NCI-H187 (cell line): ENCODE data around the gene ZNF385A.
"Not testable (repeated sequence)": the region's sequence is repeated elsewhere in the genome, so short reads cannot be mapped to it uniquely, and the experiment has no call there.

Experiments used
- DNase-seq, 2 experiments: peaks; one replicate each; lab custom pipeline; 2025; lab: John Stamatoyannopoulos, UW

ZNF385A gene

GRCh38 chr12:54355104-54355815 is 29.3 kb downstream of the ZNF385A start:
- DNase-seq, result no peak

- DNase-seq, result not testable (repeated sequence)
Observed at GRCh38 chr12:54354271-54354670, 30.3 kb downstream of the ZNF385A start.

GRCh38 chr12:54352891-54353874 is 31.4 kb downstream of the ZNF385A start:
- peak; percentile 70 to 78 for DNase-seq

GRCh38 chr12:54352022-54352531 is 32.5 kb downstream of the ZNF385A start:
- DNase-seq, result peak; percentile 59 to 90

GRCh38 chr12:54351341-54351740 is 33.2 kb downstream of the ZNF385A start:
- DNase-seq, result no peak

- no peak for DNase-seq
Observed at GRCh38 chr12:54350743-54351142, 33.8 kb downstream of the ZNF385A start.

GRCh38 chr12:54349679-54350078 is 34.9 kb downstream of the ZNF385A start:
- no peak for DNase-seq

- DNase-seq, result no peak
Observed at GRCh38 chr12:54349036-54349435, 35.5 kb downstream of the ZNF385A start.

GRCh38 chr12:54341378-54342300 is 42.9 kb downstream of the ZNF385A start:
- DNase-seq, result no peak

GRCh38 chr12:54340846-54341245 is 43.7 kb downstream of the ZNF385A start:
- no peak for DNase-seq

GRCh38 chr12:54338698-54339296 is 45.7 kb downstream of the ZNF385A start:
- no peak for DNase-seq

GRCh38 chr12:54337854-54338650 is 46.5 kb downstream of the ZNF385A start:
- DNase-seq, result no peak

- DNase-seq, result peak; percentile 48 to 49
Observed at GRCh38 chr12:54337280-54337842, 47.2 kb downstream of the ZNF385A start.

- no peak for DNase-seq
Observed at GRCh38 chr12:54333420-54334034, 51.0 kb downstream of the ZNF385A start.

GRCh38 chr12:54331461-54331860 is 53.1 kb downstream of the ZNF385A start:
- DNase-seq, result no peak

GRCh38 chr12:54330442-54330841 is 54.1 kb downstream of the ZNF385A start:
- no peak for DNase-seq

GRCh38 chr12:54329759-54330158 is 54.8 kb downstream of the ZNF385A start:
- DNase-seq, result no peak

- no peak for DNase-seq
Observed at GRCh38 chr12:54328595-54329337, 55.8 kb downstream of the ZNF385A start.
